GM12892 (cell line): Measurements from ENCODE around the gene TRAF3.
"Not testable (repeated sequence)": the region's sequence is repeated elsewhere in the genome, so short reads cannot be mapped to it uniquely, and the experiment has no call there.

Experiments used
- DNase-seq: peaks from one replicate; pipeline ENCODE4 v3.0.0; 2011; ENCODE audit not compliant: insufficient read length
- FAIRE-seq: peaks from 2 replicates; lab custom pipeline; 2011; peaks lifted over from hg19 to GRCh38; lab: Jason Lieb, UNC
- POLR2A ChIP-seq: IDR thresholded peaks from 2 replicates; pipeline ENCODE4 v1.6.1; 2011; ENCODE audit warnings: low read depth, low read length, control low read depth
- POLR2AphosphoS5 ChIP-seq: IDR thresholded peaks from 2 replicates; pipeline ENCODE4 v1.6.1; 2011; ENCODE audit warnings: low read depth, low read length, control low read depth
- TAF1 ChIP-seq: IDR thresholded peaks from 2 replicates; pipeline ENCODE4 v1.6.1; 2011; ENCODE audit warnings: low read depth, mild to moderate bottlenecking, control low read depth, low read length, borderline replicate concordance

The TRAF3 gene

DNA sequence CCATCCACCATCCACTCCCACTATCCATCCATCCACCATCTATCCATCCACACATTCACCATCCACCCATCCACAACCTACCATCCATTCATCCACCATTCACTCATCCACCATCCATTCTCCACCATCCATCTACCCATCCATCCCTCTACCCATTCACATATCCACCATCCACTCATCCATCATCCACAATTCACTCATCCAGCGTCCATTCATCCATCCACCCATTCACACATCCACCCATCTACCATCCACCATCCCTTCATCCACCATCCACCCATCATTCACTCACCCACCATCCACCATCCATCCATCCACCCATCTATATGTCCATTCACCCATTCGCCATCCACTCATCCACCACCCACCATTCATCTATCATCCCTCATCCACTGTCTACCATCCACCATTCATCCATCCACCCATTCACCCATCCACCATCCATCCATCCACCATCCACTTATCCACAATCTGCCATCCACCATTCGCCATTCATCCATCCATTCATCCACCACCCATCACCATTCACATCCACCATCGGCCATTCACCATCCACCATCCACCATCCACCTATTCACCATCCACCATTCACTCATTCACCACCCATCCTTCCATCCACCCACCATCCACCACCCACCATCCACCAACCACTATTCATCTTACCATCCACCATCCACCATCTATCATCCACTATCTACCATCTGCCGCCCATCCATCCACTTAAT, 143.2 kb downstream of the TRAF3 start:
- FAIRE-seq, result no peak
- TF ChIP-seq POLR2AphosphoS5 (peak; percentile 15; the same call in 1 of the 2 replicates), POLR2A (no peak)

DNA sequence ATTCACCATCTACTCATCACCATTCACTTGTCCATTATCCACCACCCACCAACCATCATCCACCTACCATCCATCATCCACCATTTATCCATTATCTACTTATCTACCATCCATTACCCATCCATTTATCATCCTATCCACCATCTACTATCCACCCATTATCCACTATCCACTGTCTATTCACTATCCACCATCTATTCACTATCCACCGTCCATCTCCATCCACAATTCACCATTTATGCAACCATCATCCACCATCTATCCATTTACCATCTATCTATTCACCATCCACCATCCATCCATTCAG, 143.7 kb downstream of the TRAF3 start:
- FAIRE-seq (no peak), DNase-seq (no peak)
- no peak for TF ChIP-seq POLR2A
- TF ChIP-seq TAF1, result no peak
- no peak for TF ChIP-seq POLR2AphosphoS5

More for the DNA sequence above, 143.2 kb downstream of the TRAF3 start:
- no peak for DNase-seq

DNA sequence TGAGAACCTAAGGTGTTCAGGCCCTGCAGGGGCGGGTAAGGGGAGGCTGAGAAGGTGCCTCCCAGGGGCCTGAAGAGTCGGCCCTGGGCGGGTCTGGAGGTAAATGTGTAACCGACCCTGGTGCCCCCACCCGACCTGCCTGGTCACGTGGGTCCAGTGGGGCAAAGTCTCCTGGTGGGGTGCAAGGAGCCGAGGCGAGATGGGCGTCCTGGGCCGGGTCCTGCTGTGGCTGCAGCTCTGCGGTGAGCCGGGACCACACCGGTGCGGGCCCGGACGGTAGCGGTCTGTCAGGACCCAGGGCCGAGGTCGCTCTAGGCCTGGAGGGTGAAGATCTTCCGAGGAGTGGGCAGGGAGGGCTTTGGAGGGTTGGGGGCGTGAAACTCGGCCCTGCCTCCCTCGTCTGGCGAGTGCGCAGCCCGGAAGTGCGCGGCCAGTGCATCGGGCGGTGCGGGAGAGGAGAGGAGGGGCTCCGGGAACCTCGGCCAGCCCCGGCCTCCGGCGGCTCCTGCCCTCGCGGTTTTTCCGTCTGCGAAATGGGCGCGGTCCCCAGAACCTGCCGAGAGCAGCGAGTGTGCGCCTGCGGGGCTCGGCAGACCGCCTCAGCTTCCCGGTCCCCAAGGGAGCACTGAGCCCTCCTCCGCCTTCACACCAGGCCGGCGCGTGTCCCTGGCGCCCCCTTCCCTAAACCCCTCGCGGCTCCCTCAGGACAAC, 145.4 kb downstream of the TRAF3 start, which contains the start of gene AMN:
AMN (plus strand) TSS at position 174 of the 711 bp plus-strand sequence; CDS start at position 200, 26 bp downstream.
- no peak for FAIRE-seq
- TF ChIP-seq POLR2AphosphoS5 (no peak), TAF1 (no peak), POLR2A (no peak)
- no peak for DNase-seq

DNA sequence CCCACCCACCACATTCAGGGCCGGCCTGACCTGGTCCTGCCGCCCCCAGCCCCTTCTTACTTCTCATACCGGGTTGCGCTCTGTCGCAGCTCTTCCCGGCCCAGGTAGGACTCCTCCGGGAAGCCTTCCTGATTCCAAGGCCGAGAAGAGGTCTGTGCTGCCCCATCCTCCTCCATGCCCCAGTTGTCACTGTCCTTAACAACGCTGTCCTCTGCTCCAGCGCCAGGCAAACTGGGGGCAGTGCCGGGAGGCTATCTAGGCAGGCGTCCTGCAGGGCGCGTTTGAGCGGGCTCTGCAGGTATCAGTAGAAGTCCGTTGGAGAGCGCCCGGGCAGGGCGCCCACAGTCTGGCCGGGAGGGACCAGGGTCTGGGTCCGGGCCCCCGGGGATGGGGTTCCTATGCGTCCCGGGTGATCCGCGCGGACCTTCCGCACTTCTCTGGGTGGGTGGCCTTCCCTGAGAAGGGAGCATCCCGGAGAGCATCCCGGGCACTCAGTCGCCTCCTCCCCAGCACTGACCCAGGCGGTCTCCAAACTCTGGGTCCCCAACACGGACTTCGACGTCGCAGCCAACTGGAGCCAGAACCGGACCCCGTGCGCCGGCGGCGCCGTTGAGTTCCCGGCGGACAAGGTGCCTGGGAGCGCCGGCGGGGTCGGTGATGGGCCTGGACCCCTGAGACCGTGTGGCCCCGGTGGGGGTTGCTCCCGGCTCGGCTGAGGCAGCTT, 146.1 kb downstream of the TRAF3 start:
- FAIRE-seq (no peak), DNase-seq (no peak)
- TF ChIP-seq POLR2AphosphoS5 (no peak), POLR2A (no peak), TAF1 (no peak)

DNA sequence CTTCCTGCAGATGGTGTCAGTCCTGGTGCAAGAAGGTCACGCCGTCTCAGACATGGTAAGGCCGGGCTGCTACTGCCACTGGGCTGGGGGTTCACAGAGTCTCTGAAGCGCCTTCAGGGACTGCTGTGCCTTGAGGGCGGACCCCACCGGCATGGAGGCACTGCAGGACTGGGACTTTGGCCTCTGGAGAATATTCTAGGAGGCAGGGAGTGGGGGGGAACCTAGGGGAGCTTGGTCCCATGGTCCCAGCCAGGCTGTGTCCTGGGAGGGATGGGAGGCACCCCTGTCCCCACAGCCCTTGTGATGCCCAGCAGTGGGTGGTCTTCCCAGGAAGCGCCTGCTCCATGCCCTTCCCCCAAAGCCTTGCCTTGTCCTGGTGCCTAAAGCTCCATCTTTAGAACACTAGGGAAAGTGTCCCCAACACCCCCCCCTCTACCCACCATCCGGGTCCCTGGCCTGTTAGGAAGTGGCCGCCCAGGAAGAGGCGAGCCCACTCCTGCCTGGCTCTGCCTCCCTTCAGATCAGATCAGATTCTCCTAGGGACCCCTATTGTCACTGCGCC, 146.8 kb downstream of the TRAF3 start:
- TF ChIP-seq TAF1 (no peak), POLR2A (no peak), POLR2AphosphoS5 (no peak)
- DNase-seq (no peak), FAIRE-seq (no peak)

DNA sequence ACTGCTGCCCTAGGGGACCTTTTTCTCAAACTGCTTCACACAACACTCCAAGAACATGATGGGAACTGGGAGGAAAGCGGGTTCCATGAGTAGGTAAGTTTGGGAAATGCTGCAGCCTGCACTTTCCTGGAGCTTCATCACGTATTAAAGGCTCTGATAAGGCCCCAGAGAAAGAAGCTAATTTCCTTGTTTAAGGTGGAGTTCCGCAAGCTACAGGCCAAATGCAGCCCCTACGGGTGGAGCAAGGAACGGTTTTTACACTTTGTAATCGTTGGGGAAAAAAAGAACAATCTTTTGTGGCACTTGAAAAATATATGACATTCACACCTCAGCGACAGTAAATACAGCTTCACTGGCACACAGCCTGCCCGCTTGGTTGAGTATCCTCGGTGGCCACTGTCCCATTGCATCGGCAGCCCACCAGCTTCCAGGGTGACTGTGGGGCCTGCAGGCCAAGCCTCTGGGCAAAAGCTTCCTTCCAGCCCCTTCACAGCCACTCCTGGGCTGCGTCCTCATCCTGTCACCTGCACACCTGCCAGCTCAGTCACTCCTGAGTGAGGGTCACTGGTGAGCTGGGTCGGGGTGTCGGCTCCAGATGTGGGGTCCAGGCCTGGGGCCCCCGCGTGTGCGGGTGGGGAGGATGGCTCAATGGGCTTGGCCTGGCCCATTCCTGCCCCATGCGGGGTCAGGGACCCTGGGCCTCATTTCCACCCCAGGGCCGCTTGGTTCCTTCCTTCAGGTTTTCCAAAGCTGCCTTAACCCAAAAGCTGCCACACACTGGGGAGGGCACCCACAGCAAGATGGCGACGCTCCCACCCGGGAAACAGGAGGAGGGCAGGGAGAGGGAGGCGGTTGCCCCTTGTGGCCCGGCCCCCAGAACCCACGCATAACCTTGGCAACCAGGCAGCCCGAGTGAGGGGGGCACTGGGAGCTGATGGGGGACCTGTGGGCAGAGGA, 147.7 kb downstream of the TRAF3 start:
- no peak for FAIRE-seq
- TF ChIP-seq TAF1 (no peak), POLR2AphosphoS5 (no peak), POLR2A (no peak)
- no peak for DNase-seq

DNA sequence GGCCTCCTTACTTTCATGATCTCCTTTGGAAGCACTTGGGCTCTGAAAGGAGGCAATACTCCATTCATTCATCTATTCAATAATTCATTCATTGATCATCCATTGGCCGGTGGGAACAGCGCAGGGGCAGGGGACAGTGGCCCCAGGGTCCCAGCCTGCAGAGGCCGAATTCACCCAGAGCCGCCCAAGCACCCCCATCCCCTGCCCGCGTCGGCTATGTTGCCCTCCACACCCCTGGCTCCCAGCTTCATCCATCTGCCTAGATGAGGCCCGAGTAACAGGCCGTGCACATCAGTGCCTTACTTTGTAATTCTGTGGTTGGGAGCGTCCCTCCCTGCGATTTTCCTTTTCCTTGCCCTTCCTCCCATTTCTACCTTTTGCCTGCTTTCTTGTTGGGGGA, 148.4 kb downstream of the TRAF3 start:
- no peak for DNase-seq
- no peak for TF ChIP-seq POLR2AphosphoS5
- no peak for TF ChIP-seq POLR2A
- no peak for TF ChIP-seq TAF1
- FAIRE-seq, result no peak

DNA sequence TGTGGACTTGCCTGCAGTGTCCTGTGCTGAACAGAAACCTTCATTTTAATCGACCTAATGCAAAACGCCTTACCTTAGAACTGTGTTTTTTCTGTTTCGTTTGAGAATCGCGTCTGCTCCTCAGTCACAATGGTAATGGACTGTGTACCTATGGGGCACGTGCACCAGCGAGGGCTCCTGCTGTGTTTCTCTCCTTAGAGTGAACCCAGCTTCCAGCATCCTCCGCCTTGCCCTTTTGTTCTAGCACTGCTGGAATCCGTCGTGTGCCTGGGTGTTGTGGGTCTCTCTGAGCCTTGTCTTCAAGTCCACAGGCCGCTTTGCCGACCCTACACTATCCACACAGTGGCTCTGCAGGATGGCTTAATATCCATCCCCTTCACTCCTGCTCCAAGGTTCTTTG, 148.9 kb downstream of the TRAF3 start:
- DNase-seq (no peak), FAIRE-seq (no peak)
- TF ChIP-seq TAF1 (no peak), POLR2A (no peak), POLR2AphosphoS5 (no peak)

DNA sequence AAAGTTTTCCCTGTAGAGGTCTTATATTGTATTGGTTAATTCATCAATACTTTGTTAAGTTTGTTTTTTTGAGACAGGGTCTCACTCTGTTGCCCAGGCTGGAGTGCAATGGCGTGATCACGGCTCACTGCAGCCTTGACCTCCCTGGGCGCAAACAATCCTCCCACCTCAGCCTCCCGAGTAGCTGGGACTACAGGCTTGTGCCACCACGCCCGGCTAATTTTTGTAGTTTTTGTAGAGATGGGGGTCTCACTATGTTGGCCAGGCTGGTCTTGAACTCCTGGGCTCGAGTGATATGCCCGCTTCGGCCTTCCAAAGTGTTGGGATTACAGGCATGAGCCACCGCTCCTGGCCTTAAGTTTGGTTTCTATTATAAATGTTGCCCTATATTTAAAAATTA, 149.6 kb downstream of the TRAF3 start:
- not testable (repeated sequence) for DNase-seq, FAIRE-seq

DNA sequence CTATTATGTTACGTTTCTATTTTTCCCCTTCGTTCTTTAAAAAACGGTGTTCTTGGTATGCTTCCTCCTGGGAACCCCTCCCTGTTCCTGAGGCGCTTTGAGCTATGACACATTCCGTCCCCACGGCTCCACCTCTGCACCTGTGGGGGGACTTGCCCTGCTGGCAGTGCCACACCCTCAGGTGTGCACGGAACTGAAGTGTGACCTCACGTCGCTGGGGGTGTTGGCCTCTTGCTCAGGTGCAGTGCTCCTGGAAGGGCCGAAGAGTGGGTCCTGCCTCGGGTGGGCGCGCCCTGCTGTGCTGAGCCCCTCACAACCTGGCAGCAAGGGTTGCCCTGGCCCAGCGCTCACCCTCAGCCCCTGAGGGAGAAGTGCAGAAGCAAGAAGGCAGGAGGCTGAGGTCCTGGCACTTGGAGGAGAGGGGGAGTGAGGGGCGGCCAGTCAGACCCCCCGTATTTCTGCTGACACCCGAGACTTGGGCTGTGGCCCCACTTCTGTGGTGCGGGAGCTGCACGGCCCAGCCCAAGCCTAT, 150.2 kb downstream of the TRAF3 start:
- TF ChIP-seq POLR2A (no peak), TAF1 (no peak), POLR2AphosphoS5 (no peak)
- DNase-seq, result no peak
- FAIRE-seq, result no peak
